Dendritic cell treated with granulocyte-macrophage colony-stimulating factor and Interleukin-4, amounts not matched to agents 40 ng/mL and 50 ng/mL, for 4 days (primary cell): ENCODE results near the gene GALNT1.
A peak's percentile ranks its signal among the peaks of the same experiment; 100 is the strongest.

Source experiments
- H3K27ac Mint-ChIP-seq: one replicate; pipeline ENCODE4 v1.8.0; 2022; ENCODE audit warnings: mild to moderate bottlenecking, mixed read lengths
- H3K27me3 Mint-ChIP-seq: one replicate; pipeline ENCODE4 v1.8.0; 2022; ENCODE audit warnings: mild to moderate bottlenecking, mixed read lengths
- H3K36me3 Mint-ChIP-seq: one replicate; pipeline ENCODE4 v1.8.0; 2022; ENCODE audit warnings: low read depth, mixed read lengths
- H3K4me1 Mint-ChIP-seq: one replicate; pipeline ENCODE4 v1.8.0; 2022; ENCODE audit warnings: low read depth, mixed read lengths
- H3K4me3 Mint-ChIP-seq: one replicate; pipeline ENCODE4 v1.8.0; 2022; ENCODE audit warnings: mild to moderate bottlenecking, moderate library complexity, mixed read lengths
- H3K9me3 Mint-ChIP-seq: one replicate; pipeline ENCODE4 v1.8.0; 2022; ENCODE audit warnings: mixed read lengths
- intact Hi-C: fragments of 100-400 bp; cut with micrococcal nuclease; formaldehyde crosslinking; loops from one replicate; pipeline ENCODE4 v1.15.0; 2022

GALNT1 gene

GRCh38 chr18:35590935-35591334 is 9.4 kb downstream of the GALNT1 start:
- intact Hi-C loops, result no loop called here
- Mint-ChIP-seq H3K27ac (no peak overlapping the region), H3K36me3 (peaks cover 20% of the 10 kb centered on the region), H3K4me3 (no peak overlapping the region), H3K9me3 (peaks cover 25% of the 10 kb centered on the region), H3K4me1 (peaks cover 30% of the 10 kb centered on the region), H3K27me3 (no peaks in the 10 kb centered on the region)

DNA sequence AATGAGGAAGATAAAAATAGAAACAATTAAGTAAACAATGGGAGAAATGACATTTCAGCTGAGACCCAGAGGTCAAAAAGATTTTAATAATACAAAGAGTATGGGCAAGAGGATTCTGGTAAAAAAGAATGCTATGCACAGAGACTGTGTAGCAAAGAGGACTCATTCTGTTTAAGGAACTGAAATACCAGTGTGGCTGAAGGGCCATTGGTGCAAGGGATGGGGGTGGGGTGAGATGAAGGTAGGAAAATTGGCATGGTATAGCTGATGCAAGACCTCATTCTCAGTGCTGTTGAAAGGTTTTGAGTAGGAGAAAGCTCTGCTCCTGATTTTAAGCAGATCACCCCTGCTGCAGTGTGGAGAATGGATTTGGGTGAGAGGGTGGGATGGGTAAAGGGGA is 10.8 kb downstream of the GALNT1 start:
- intact Hi-C loops, result no loop called here
- H3K27me3 Mint-ChIP-seq, result no peaks in the 10 kb centered on the region

DNA sequence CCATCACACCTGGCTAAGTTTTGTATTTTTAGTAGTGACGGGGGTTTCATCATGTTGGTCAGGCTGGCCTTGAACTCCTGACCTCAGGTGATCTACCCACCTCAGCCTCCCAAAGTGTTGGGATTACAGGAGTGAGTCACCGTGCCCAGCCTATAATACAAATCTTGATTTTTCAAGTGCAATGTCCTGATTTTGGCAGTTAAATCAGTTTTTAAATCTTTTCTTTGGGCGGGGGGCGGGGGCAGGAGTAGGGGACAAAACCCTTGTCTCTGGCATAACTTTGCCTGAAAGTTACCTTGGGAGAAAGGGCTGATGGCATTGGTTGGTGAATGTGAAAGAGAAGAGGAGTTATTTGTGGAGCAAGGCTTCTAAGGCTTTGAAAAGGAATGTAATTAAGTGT is 12.3 kb downstream of the GALNT1 start:
- Mint-ChIP-seq H3K9me3 (peaks cover 4% of the 10 kb centered on the region), H3K4me1 (peaks cover 26% of the 10 kb centered on the region), H3K27ac (peak overlapping the region; percentile 9), H3K4me3 (no peak overlapping the region), H3K27me3 (no peaks in the 10 kb centered on the region), H3K36me3 (peaks cover 2% of the 10 kb centered on the region)
- intact Hi-C loops, result no loop called here

More for the DNA sequence above, 10.8 kb downstream of the GALNT1 start:
- no peak overlapping the region for H3K4me3 Mint-ChIP-seq
- peaks cover 17% of the 10 kb centered on the region for H3K36me3 Mint-ChIP-seq
- H3K9me3 Mint-ChIP-seq, result peaks cover 19% of the 10 kb centered on the region
- no peak overlapping the region for H3K27ac Mint-ChIP-seq
- H3K4me1 Mint-ChIP-seq, result peaks cover 26% of the 10 kb centered on the region

GRCh38 chr18:35597758-35598157 is 16.2 kb downstream of the GALNT1 start:
- intact Hi-C loops, result no loop called here
- Mint-ChIP-seq H3K4me3 (no peak overlapping the region), H3K27ac (no peak overlapping the region), H3K27me3 (no peaks in the 10 kb centered on the region), H3K36me3 (peaks cover 25% of the 10 kb centered on the region), H3K9me3 (peaks cover 27% of the 10 kb centered on the region), H3K4me1 (peaks cover 26% of the 10 kb centered on the region)

DNA sequence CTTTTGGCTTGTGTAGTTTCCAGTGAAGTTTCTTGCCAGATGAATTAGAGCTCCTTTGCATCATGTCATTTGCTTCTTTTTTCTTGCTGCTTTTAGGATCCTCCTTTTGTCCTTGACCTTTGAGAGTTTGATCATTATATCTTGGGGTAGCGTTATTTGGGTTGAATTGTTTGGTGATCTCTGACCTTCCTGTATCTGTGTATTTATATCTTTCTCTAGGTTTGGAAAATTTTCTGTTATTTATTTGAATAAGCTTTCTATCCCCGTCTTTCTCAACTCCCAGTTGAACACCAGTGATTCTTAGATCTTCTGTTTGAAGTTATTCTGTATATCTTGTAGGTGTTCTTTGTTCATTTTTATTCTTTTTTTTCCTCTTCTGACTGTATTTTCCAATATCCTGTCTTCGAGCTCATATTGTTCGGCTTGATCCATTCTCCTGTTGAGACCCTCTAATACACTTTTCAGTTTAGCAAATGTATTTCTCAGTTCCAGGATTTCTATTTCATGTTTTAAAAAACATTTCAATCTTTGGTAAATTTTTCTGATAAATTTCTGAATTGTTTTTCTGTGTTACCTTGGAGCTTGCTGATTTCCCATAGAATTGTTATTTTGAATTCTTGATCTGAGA is 20.8 kb downstream of the GALNT1 start:
- H3K36me3 Mint-ChIP-seq, result peaks cover 28% of the 10 kb centered on the region
- H3K4me3 Mint-ChIP-seq, result no peak overlapping the region
- H3K9me3 Mint-ChIP-seq, result peaks cover 31% of the 10 kb centered on the region
- H3K4me1 Mint-ChIP-seq, result peaks cover 41% of the 10 kb centered on the region
- intact Hi-C loops, result no loop called here
- H3K27me3 Mint-ChIP-seq, result no peaks in the 10 kb centered on the region
- no peak overlapping the region for H3K27ac Mint-ChIP-seq

DNA sequence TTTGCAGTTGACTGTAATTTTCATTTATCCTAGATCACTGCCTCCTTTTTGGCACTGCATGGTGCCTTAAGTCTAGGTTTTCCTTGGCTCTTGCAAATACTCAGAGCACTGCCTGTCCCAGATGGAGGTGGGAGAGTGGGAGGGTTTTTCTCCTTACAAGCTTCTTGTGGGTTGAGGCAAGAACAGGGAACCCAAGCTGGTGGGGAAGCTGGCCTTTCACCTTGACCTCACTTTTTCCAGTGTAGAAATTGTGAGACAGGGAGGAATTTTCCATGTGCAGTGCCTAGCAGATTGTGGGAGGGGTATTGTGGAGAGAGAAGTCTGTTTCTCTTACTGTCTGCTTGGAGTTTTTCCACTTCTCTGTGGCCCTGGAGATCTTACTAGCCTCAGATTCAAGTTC is 21.5 kb downstream of the GALNT1 start:
- intact Hi-C loops, result no loop called here
- Mint-ChIP-seq H3K36me3 (peaks cover 28% of the 10 kb centered on the region), H3K27me3 (no peaks in the 10 kb centered on the region), H3K4me3 (no peak overlapping the region), H3K27ac (no peak overlapping the region), H3K4me1 (peaks cover 41% of the 10 kb centered on the region), H3K9me3 (peaks cover 31% of the 10 kb centered on the region)

- Mint-ChIP-seq H3K9me3 (peaks cover 31% of the 10 kb centered on the region), H3K36me3 (peaks cover 28% of the 10 kb centered on the region), H3K27ac (no peak overlapping the region)
These were observed 22.0 kb downstream of the GALNT1 start for GRCh38 chr18:35603528-35603927.

GRCh38 chr18:35604369-35604768 is 22.8 kb downstream of the GALNT1 start:
- peaks cover 41% of the 10 kb centered on the region for H3K4me1 Mint-ChIP-seq
- no peaks in the 10 kb centered on the region for H3K27me3 Mint-ChIP-seq
- intact Hi-C loops, result no loop called here
- no peak overlapping the region for H3K27ac Mint-ChIP-seq
- H3K4me3 Mint-ChIP-seq, result no peak overlapping the region
- H3K36me3 Mint-ChIP-seq, result peaks cover 28% of the 10 kb centered on the region
- H3K9me3 Mint-ChIP-seq, result peaks cover 31% of the 10 kb centered on the region

More at GRCh38 chr18:35603528-35603927, 22.0 kb downstream of the GALNT1 start:
- Mint-ChIP-seq H3K27me3 (no peaks in the 10 kb centered on the region), H3K4me3 (no peak overlapping the region), H3K4me1 (peaks cover 41% of the 10 kb centered on the region)
- intact Hi-C loops, result no loop called here

- Mint-ChIP-seq H3K27me3 (no peaks in the 10 kb centered on the region), H3K4me3 (no peak overlapping the region), H3K9me3 (peaks cover 23% of the 10 kb centered on the region), H3K27ac (no peak overlapping the region), H3K36me3 (peaks cover 22% of the 10 kb centered on the region), H3K4me1 (peaks cover 41% of the 10 kb centered on the region)
- intact Hi-C loops, result no loop called here
These were observed 24.3 kb downstream of the GALNT1 start for GRCh38 chr18:35605686-35606417.

- Mint-ChIP-seq H3K27ac (no peak overlapping the region), H3K9me3 (no peaks in the 10 kb centered on the region), H3K4me3 (no peak overlapping the region), H3K36me3 (no peaks in the 10 kb centered on the region), H3K4me1 (peaks cover 24% of the 10 kb centered on the region), H3K27me3 (no peaks in the 10 kb centered on the region)
- intact Hi-C loops, result no loop called here
These were observed 27.7 kb downstream of the GALNT1 start for GRCh38 chr18:35609236-35609635.

GRCh38 chr18:35610089-35610488 is 28.5 kb downstream of the GALNT1 start:
- Mint-ChIP-seq H3K27ac (no peak overlapping the region), H3K36me3 (no peaks in the 10 kb centered on the region), H3K4me1 (peaks cover 23% of the 10 kb centered on the region), H3K27me3 (no peaks in the 10 kb centered on the region), H3K4me3 (no peak overlapping the region), H3K9me3 (no peaks in the 10 kb centered on the region)
- intact Hi-C loops, result no loop called here

GRCh38 chr18:35610724-35611123 is 29.2 kb downstream of the GALNT1 start:
- Mint-ChIP-seq H3K27me3 (no peaks in the 10 kb centered on the region), H3K9me3 (no peaks in the 10 kb centered on the region), H3K4me3 (no peak overlapping the region), H3K36me3 (no peaks in the 10 kb centered on the region), H3K27ac (no peak overlapping the region), H3K4me1 (peaks cover 25% of the 10 kb centered on the region)
- intact Hi-C loops, result no loop called here

GRCh38 chr18:35611518-35611917 is 30.0 kb downstream of the GALNT1 start:
- Mint-ChIP-seq H3K27ac (no peak overlapping the region), H3K4me3 (no peak overlapping the region)
- intact Hi-C loops, result no loop called here

GRCh38 chr18:35616074-35616473 is 34.5 kb downstream of the GALNT1 start:
- Mint-ChIP-seq H3K4me1 (peaks cover 12% of the 10 kb centered on the region), H3K36me3 (no peaks in the 10 kb centered on the region)
- intact Hi-C loops, result loop anchor here (5.0 kb wide), 1 partner anchor 34 kb away; the partner anchor contains the start of gene GALNT1

More at GRCh38 chr18:35611518-35611917, 30.0 kb downstream of the GALNT1 start:
- peaks cover 19% of the 10 kb centered on the region for H3K4me1 Mint-ChIP-seq
- H3K36me3 Mint-ChIP-seq, result no peaks in the 10 kb centered on the region
- no peaks in the 10 kb centered on the region for H3K27me3 Mint-ChIP-seq
- no peaks in the 10 kb centered on the region for H3K9me3 Mint-ChIP-seq

More at GRCh38 chr18:35616074-35616473, 34.5 kb downstream of the GALNT1 start:
- H3K27me3 Mint-ChIP-seq, result no peaks in the 10 kb centered on the region
- no peak overlapping the region for H3K4me3 Mint-ChIP-seq
- H3K27ac Mint-ChIP-seq, result no peak overlapping the region
- H3K9me3 Mint-ChIP-seq, result no peaks in the 10 kb centered on the region
